Upper lobe of right lung (tissue), 1 donor: ENCODE results near the gene MINK1. TPM values are rescaled to one million over a fixed set of nuclear protein-coding genes. Genes with fewer than 3 reads are reported as not detected.

Experiments
- ATAC-seq: fragments of 200-7000 bp; cut with Tn5 transposase; one replicate; pipeline ENCODE4 v1.9.1; 2020; ENCODE audit warnings: mild to moderate bottlenecking, moderate library complexity
- DNase-seq: peaks from one replicate; pipeline ENCODE4 v3.0.0-alpha.2; 2020
- H3K27ac ChIP-seq: fragments of 200-600 bp; one replicate; pipeline ENCODE4 v1.8.0; 2022
- H3K27me3 ChIP-seq: fragments of 200-600 bp; one replicate; pipeline ENCODE4 v1.8.0; 2022; ENCODE audit warnings: mild to moderate bottlenecking
- H3K36me3 ChIP-seq: fragments of 200-600 bp; one replicate; pipeline ENCODE4 v1.8.0; 2022
- H3K4me1 ChIP-seq: fragments of 200-600 bp; one replicate; pipeline ENCODE4 v1.8.0; 2022
- H3K4me3 ChIP-seq: fragments of 200-600 bp; one replicate; pipeline ENCODE4 v1.8.0; 2022; ENCODE audit warnings: mild to moderate bottlenecking
- H3K9me3 ChIP-seq: fragments of 200-600 bp; one replicate; pipeline ENCODE4 v1.8.0; 2022
- intact Hi-C: fragments of 100-400 bp; cut with DNase I; formaldehyde crosslinking; loops from one replicate; pipeline ENCODE4 v1.11.0; 2022
- total RNA-seq: library from RNA; stranded (reverse); fragmentation: NEBNext Ultra II Directional; extraction: Animal tissue kit (Norgen Biotek cat#: 25700); gene quantifications from one replicate; pipeline ENCODE4 v1.2.1, GENCODE V29; 2021
- TF ChIP-seq, protein P1 (sequence below): fragments of 200-600 bp; IDR thresholded peaks from one replicate; pipeline ENCODE4 v1.8.0; 2022; ENCODE audit warnings: antibody characterized with exemption
- donor health status: DM: no; HTN: yes; CAD: no; lungs with severe emphysema.

Gene MINK1
- total RNA-seq, 1 donor from 2014 or later = 121 TPM

GRCh38 chr17:4938688-4939545 lies 105.8 kb downstream of the MINK1 start:
- TF ChIP-seq, protein P1, sequence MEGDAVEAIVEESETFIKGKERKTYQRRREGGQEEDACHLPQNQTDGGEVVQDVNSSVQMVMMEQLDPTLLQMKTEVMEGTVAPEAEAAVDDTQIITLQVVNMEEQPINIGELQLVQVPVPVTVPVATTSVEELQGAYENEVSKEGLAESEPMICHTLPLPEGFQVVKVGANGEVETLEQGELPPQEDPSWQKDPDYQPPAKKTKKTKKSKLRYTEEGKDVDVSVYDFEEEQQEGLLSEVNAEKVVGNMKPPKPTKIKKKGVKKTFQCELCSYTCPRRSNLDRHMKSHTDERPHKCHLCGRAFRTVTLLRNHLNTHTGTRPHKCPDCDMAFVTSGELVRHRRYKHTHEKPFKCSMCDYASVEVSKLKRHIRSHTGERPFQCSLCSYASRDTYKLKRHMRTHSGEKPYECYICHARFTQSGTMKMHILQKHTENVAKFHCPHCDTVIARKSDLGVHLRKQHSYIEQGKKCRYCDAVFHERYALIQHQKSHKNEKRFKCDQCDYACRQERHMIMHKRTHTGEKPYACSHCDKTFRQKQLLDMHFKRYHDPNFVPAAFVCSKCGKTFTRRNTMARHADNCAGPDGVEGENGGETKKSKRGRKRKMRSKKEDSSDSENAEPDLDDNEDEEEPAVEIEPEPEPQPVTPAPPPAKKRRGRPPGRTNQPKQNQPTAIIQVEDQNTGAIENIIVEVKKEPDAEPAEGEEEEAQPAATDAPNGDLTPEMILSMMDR = no peak
- Histone ChIP-seq H3K36me3 (peaks cover 34% of the 10 kb centered on the region), H3K27me3 (no peaks in the 10 kb centered on the region), H3K4me1 (peaks cover 44% of the 10 kb centered on the region), H3K9me3 (no peaks in the 10 kb centered on the region), H3K27ac (peak overlapping the region; percentile 91), H3K4me3 (peak overlapping the region; percentile 98)
- intact Hi-C loops = no loop called here
- ATAC-seq (no peak), DNase-seq (no peak)

GRCh38 chr17:4939546-4939795 lies 106.3 kb downstream of the MINK1 start:
- peak; percentile 78 for DNase-seq

DNA sequence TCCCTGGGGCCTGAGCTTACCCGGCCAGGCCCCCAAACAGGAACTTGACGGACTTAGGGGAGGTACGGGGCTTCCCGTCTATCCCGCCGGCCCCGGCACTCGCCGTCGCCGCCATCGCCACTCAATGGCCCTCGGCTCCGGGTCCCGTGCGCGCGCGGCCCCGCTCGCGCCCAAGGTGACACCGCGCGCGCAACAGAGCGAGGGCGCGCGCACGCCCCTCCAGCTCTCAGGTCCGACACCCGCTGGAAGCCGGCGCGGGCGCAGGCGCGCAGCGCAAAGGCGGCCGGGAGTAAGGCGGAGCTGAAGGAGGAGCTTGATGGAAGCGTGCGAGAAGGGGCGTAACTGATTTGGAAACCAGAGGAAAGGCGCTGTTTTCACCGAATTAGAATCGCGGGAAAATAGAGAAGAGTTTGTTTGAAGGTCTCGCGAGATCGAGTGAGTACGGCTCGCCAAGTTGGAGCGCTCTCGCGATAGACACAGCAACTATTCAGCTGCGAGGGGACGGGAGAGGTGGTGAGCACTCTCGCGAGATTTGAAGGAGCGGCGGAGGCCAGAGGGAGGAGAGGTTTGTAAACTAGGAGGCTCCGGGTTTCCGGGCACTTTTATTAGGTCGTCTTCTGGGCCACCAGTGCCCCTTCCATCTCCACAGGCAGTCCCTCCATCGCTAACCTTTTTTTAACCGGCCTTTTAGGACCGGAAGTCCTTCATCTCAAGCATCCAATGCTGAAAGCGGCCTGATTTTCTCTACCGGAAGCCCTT lies 106.8 kb downstream of the MINK1 start, which contains the start of the genes RNF167 and SLC25A11:
TSS of gene RNF167 (plus strand) at position 473 of the 759 bp plus-strand sequence. CDS start 642 bp downstream, outside the sequence.
TSS of gene SLC25A11 (minus strand) at position 251 of the 759 bp plus-strand sequence. CDS start at position 115, 136 bp downstream.
- intact Hi-C loops = no loop called here
- Histone ChIP-seq H3K27ac (peak within 1 kb of the TSS; percentile 91), H3K9me3 (no peaks in the 10 kb centered on the region), H3K4me1 (peaks cover 50% of the 10 kb centered on the region), H3K27me3 (no peaks in the 10 kb centered on the region), H3K4me3 (peak within 1 kb of the TSS; percentile 98), H3K36me3 (peaks cover 43% of the 10 kb centered on the region)
- peak; percentile 95 for ATAC-seq
- TF ChIP-seq, protein P1 = no peak
- peak; percentile 97 for DNase-seq

More at GRCh38 chr17:4939546-4939795, 106.3 kb downstream of the MINK1 start:
- H3K27ac ChIP-seq = peak overlapping the region; percentile 91
- TF ChIP-seq, protein P1 = no peak
- H3K4me1 ChIP-seq = peaks cover 44% of the 10 kb centered on the region
- no peaks in the 10 kb centered on the region for H3K9me3 ChIP-seq
- intact Hi-C loops = no loop called here
- no peak for ATAC-seq
- no peaks in the 10 kb centered on the region for H3K27me3 ChIP-seq
- peak overlapping the region; percentile 98 for H3K4me3 ChIP-seq
- H3K36me3 ChIP-seq = peaks cover 38% of the 10 kb centered on the region

- intact Hi-C loops = no loop called here
- peaks cover 57% of the 10 kb centered on the region for H3K4me1 ChIP-seq
- TF ChIP-seq, protein P1 = no peak
- peak overlapping the region; percentile 98 for H3K4me3 ChIP-seq
- H3K36me3 ChIP-seq = peaks cover 51% of the 10 kb centered on the region
- DNase-seq = peak; percentile 68
- no peaks in the 10 kb centered on the region for H3K27me3 ChIP-seq
- peak; percentile 59 for ATAC-seq
- H3K27ac ChIP-seq = peak overlapping the region; percentile 91
- no peaks in the 10 kb centered on the region for H3K9me3 ChIP-seq
These were observed 107.6 kb downstream of the MINK1 start for GRCh38 chr17:4940555-4941318.

GRCh38 chr17:4941319-4941610 lies 108.1 kb downstream of the MINK1 start:
- peak overlapping the region; percentile 91 for H3K27ac ChIP-seq
- DNase-seq (no peak), ATAC-seq (no peak)
- no peaks in the 10 kb centered on the region for H3K9me3 ChIP-seq
- H3K27me3 ChIP-seq = no peaks in the 10 kb centered on the region
- TF ChIP-seq, protein P1 = no peak
- H3K4me1 ChIP-seq = peaks cover 62% of the 10 kb centered on the region
- H3K4me3 ChIP-seq = peak overlapping the region; percentile 98
- H3K36me3 ChIP-seq = peaks cover 56% of the 10 kb centered on the region
- intact Hi-C loops = no loop called here
